Islet of Langerhans (tissue), 1 donor: ENCODE measurements around the gene ZNF688.
"Not testable (repeated sequence)": the region's sequence is repeated elsewhere in the genome, so short reads cannot be mapped to it uniquely, and the experiment has no call there.

ENCODE experiments used
- FAIRE-seq: peaks from one replicate; lab custom pipeline; 2011; peaks lifted over from hg19 to GRCh38; lab: Jason Lieb, UNC

The ZNF688 gene

GRCh38 chr16:30533748-30534367 is 37.7 kb downstream of the ZNF688 start:
- no peak for FAIRE-seq

GRCh38 chr16:30533146-30533522 is 38.4 kb downstream of the ZNF688 start:
- FAIRE-seq: no peak

GRCh38 chr16:30532285-30533145 is 39.0 kb downstream of the ZNF688 start:
- FAIRE-seq: no peak

- no peak for FAIRE-seq
Measured at GRCh38 chr16:30530163-30531037, 41.1 kb downstream of the ZNF688 start.

GRCh38 chr16:30528799-30529457 is 42.6 kb downstream of the ZNF688 start:
- no peak for FAIRE-seq

- FAIRE-seq: no peak
Measured at GRCh38 chr16:30527635-30528178, 43.8 kb downstream of the ZNF688 start.

GRCh38 chr16:30526823-30527634 is 44.5 kb downstream of the ZNF688 start:
- FAIRE-seq: peak; percentile 55

GRCh38 chr16:30526137-30526822 is 45.2 kb downstream of the ZNF688 start, which contains the start of gene ZNF768:
TSS of gene ZNF768 (minus strand) at chr16:30526566. CDS start at chr16:30526413, 153 bp downstream.
- FAIRE-seq: no peak

GRCh38 chr16:30525844-30526136 is 45.7 kb downstream of the ZNF688 start:
- no peak for FAIRE-seq

GRCh38 chr16:30524575-30525568 is 46.6 kb downstream of the ZNF688 start:
- FAIRE-seq: no peak

GRCh38 chr16:30523768-30524574 is 47.5 kb downstream of the ZNF688 start:
- FAIRE-seq: no peak

GRCh38 chr16:30522702-30523463 is 48.6 kb downstream of the ZNF688 start:
- FAIRE-seq: not testable (repeated sequence)

GRCh38 chr16:30521873-30522641 is 49.5 kb downstream of the ZNF688 start:
- no peak for FAIRE-seq

- FAIRE-seq: no peak
Measured at GRCh38 chr16:30521476-30521872, 50.0 kb downstream of the ZNF688 start.
